Measurements from ENCODE around the gene CLUH. TPM values are rescaled to one million over a fixed set of nuclear protein-coding genes. Genes with fewer than 3 reads are reported as not detected.
"Not testable (repeated sequence)": the region's sequence is repeated elsewhere in the genome, so short reads cannot be mapped to it uniquely, and the experiment has no call there.

CLUH gene
- total and polyA plus RNA-seq, 11 donors, result 89.5 to 298 (median 154) TPM

DNA sequence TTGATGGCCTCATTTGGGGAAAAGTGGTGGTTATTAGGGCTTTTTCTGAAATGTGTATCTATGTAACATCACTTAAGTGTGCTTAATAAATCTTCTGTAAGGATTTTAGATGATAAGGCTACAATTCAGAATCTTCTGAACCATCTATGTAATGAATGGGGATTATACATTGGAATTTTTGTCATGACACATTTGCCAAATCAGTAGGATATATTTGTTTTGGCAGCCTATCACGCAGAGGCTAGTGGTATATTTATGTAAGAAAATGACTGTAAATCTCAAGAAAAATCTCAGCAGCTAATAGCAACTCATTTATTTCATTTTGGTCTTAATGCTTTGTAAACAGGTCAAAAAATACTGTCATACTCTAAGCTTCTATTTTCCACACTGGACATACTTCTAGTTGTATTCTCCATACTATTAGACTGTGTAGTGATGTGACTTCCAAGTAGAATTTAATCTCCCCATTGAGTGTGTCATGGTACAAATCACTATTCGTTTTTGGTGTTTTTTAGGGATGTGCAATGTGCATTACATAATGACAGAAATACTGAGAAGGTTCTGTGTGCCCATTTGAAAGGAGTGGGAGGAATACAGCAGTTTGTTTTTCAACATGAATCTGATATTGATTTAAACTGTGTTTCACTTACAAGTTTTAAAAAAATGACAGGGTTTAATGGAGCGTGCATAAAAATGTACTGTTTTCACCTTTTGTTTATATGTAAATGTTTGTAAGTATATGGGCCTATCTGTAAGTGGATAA, 29.2 kb downstream of the CLUH start:
- intact Hi-C loops (cut with DNase I), result loop anchor here in 4 of 10 donors (10.0 kb wide), 4 partner anchors 88 to 298 kb away; partner anchors contain the start of genes METTL16 (in 3 of the 4) and PAFAH1B1 (in 1 of the 4)
- no peak for ATAC-seq
- Histone ChIP-seq H3K4me1 (peaks cover 0 to 18% (median 9%) of the 10 kb centered on the region in 12 donors), H3K27me3 (no peaks in the 10 kb centered on the region), H3K27ac (no peak overlapping the region), H3K36me3 (peaks cover 3 to 77% (median 68%) of the 10 kb centered on the region in 9 donors), H3K9me3 (no peaks in the 10 kb centered on the region), H3K4me3 (no peak overlapping the region)
- 79 to 84% (median 82%) methylated on average over 3 of the region's 3 CpGs for WGBS, 4 donors
- TF ChIP-seq, protein P1, sequence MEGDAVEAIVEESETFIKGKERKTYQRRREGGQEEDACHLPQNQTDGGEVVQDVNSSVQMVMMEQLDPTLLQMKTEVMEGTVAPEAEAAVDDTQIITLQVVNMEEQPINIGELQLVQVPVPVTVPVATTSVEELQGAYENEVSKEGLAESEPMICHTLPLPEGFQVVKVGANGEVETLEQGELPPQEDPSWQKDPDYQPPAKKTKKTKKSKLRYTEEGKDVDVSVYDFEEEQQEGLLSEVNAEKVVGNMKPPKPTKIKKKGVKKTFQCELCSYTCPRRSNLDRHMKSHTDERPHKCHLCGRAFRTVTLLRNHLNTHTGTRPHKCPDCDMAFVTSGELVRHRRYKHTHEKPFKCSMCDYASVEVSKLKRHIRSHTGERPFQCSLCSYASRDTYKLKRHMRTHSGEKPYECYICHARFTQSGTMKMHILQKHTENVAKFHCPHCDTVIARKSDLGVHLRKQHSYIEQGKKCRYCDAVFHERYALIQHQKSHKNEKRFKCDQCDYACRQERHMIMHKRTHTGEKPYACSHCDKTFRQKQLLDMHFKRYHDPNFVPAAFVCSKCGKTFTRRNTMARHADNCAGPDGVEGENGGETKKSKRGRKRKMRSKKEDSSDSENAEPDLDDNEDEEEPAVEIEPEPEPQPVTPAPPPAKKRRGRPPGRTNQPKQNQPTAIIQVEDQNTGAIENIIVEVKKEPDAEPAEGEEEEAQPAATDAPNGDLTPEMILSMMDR (IDR thresholded peaks at IDR 0.05), result no peak
- TF ChIP-seq POLR2A (IDR thresholded peaks at IDR 0.05), result no peak
- DNase-seq, result no peak

DNA sequence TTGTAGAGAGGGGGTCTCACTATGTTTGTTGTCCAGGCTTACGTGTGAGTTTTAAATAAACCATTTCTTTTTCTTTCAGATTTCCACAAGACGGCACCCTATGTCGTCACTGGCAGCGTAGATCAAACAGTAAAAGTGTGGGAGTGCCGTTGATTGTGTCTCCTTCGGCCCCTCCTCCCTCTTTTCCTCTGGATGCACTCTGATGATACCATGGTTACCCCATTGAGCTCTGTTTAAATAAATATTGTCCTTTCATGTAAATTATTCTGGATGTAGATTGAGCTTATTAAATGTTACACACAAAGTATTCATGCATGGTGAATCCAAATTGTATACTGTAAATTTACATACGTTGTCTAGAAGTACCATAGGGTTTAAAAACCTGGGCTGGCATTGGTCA, 29.9 kb downstream of the CLUH start:
- TF ChIP-seq POLR2A (IDR thresholded peaks at IDR 0.05), result no peak
- TF ChIP-seq, protein P1 (IDR thresholded peaks at IDR 0.05), result no peak
- WGBS, 4 donors, result 84 to 89% (median 86%) methylated on average over 7 of the region's 7 CpGs

DNA sequence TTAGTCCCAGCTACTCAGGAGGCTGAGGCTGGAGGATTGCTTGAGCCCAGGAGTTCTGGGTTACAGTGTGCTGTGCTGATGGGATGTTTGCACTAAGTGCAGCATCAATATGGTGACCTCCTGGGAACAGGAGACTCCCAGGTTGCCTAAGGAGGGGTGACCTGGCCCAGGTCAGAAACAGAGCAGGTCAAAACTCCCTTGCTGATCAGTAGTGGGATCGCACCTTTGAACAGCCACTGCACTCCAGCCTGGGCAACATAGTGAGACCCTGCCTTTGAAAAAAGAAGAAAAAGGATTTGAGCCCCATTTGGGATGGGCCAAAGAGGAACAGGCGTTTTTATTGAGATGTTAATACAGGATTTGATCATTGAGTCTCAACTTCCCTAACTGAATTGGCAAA, 30.6 kb downstream of the CLUH start:
- H3K27ac ChIP-seq, result no peak overlapping the region
- 87 to 95% (median 91%) methylated on average over 2 of the region's 2 CpGs for WGBS, 4 donors
- H3K36me3 ChIP-seq, result peaks cover 3 to 91% (median 81%) of the 10 kb centered on the region in 9 donors
- DNase-seq (no peak), ATAC-seq (no peak)
- H3K9me3 ChIP-seq, result no peaks in the 10 kb centered on the region
- peaks cover 0 to 4% (median 0%) of the 10 kb centered on the region in 12 donors for H3K4me1 ChIP-seq
- TF ChIP-seq, protein P1 (IDR thresholded peaks at IDR 0.05), result no peak
- no peak for TF ChIP-seq POLR2A (IDR thresholded peaks at IDR 0.05)
- no peak overlapping the region for H3K4me3 ChIP-seq
- no peaks in the 10 kb centered on the region for H3K27me3 ChIP-seq
- intact Hi-C loops (cut with DNase I), result loop anchor here in 4 of 10 donors (10.0 kb wide), 4 partner anchors 86 to 296 kb away; partner anchors contain the start of genes METTL16 (in 3 of the 4) and PAFAH1B1 (in 1 of the 4)

More for the DNA sequence above, 29.9 kb downstream of the CLUH start:
- no peak for DNase-seq
- Histone ChIP-seq H3K4me3 (no peak overlapping the region), H3K4me1 (peaks cover 0 to 11% (median 2%) of the 10 kb centered on the region in 12 donors), H3K9me3 (no peaks in the 10 kb centered on the region), H3K27me3 (no peaks in the 10 kb centered on the region), H3K36me3 (peaks cover 3 to 84% (median 74%) of the 10 kb centered on the region in 9 donors), H3K27ac (no peak overlapping the region)
- no peak for ATAC-seq
- intact Hi-C loops (cut with DNase I), result loop anchor here in 4 of 10 donors (10.0 kb wide), 4 partner anchors 87 to 297 kb away; partner anchors contain the start of genes METTL16 (in 3 of the 4) and PAFAH1B1 (in 1 of the 4)

DNA sequence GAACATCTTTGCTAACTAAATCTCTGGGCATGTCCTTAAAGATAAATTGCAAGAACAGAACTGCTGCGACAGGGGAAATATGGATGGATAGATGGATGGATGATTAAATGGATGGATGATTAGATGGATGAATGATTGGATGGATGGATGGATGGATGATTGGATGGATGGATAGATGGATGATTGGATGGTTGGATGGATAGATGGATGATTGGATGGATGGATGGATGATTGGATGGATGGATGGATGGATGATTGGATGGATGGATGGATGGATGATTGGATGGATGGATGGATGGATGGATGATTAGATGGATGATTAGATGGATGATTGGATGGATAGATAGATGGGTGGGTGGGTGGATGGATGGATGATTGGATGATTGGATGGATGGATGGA, 32.3 kb downstream of the CLUH start:
- intact Hi-C loops (cut with DNase I), result loop anchor here in 5 of 10 donors (5.0 to 10.0 kb wide), 5 partner anchors 64 to 194 kb away; partner anchors contain the start of genes PAFAH1B1 (in 3 of the 5) and METTL16 (in 1 of the 5)
- peaks cover 3 to 97% (median 93%) of the 10 kb centered on the region in 9 donors for H3K36me3 ChIP-seq
- H3K9me3 ChIP-seq, H3K4me3 ChIP-seq, H3K27me3 ChIP-seq, H3K27ac ChIP-seq, DNase-seq, H3K4me1 ChIP-seq, ATAC-seq: not testable (repeated sequence)
- WGBS, 4 donors, result 98 to 100% (median 100%) methylated on average over 1 of the region's 1 CpG

Data from heart left ventricle (tissue), 16 donors.